ENCODE measurements around the gene SLC39A6.
"Not testable (repeated sequence)": the region's sequence is repeated elsewhere in the genome, so short reads cannot be mapped to it uniquely, and the experiment has no call there.

SLC39A6 gene

GRCh38 chr18:36072406-36072805, 56.7 kb downstream of the SLC39A6 start:
- not testable (repeated sequence) for H3K4me1 Mint-ChIP-seq (ENCODE audit: low read depth); H3K36me3 Mint-ChIP-seq (ENCODE audit: low read depth); H3K27ac Mint-ChIP-seq; H3K9me3 Mint-ChIP-seq; H3K4me3 Mint-ChIP-seq
- peaks cover 12% of the 10 kb centered on the region for H3K27me3 Mint-ChIP-seq

GRCh38 chr18:36067055-36067957, 61.8 kb downstream of the SLC39A6 start, which contains the start of gene RPRD1A:
Gene RPRD1A (minus strand): TSS chr18:36067559. CDS start chr18:36067404, 155 bp downstream.
- Mint-ChIP-seq H3K27me3 (peaks cover 4% of the 10 kb centered on the region), H3K4me3 (peak within 1 kb of the TSS; percentile 91), H3K4me1 (ENCODE audit: low read depth) (peaks cover 36% of the 10 kb centered on the region), H3K9me3 (no peaks in the 10 kb centered on the region), H3K27ac (peak within 1 kb of the TSS; percentile 86), H3K36me3 (ENCODE audit: low read depth) (peaks cover 11% of the 10 kb centered on the region)

- Mint-ChIP-seq H3K9me3 (no peaks in the 10 kb centered on the region), H3K36me3 (ENCODE audit: low read depth) (peaks cover 12% of the 10 kb centered on the region), H3K4me1 (ENCODE audit: low read depth) (peaks cover 38% of the 10 kb centered on the region), H3K4me3 (peak overlapping the region; percentile 91), H3K27ac (peak overlapping the region; percentile 86), H3K27me3 (peaks cover 4% of the 10 kb centered on the region)
These were observed 62.5 kb downstream of the SLC39A6 start for GRCh38 chr18:36066686-36067054.

GRCh38 chr18:36066001-36066400, 63.1 kb downstream of the SLC39A6 start:
- Mint-ChIP-seq H3K4me3 (peak overlapping the region; percentile 91), H3K9me3 (no peaks in the 10 kb centered on the region), H3K36me3 (ENCODE audit: low read depth) (peaks cover 14% of the 10 kb centered on the region), H3K27ac (no peak overlapping the region), H3K4me1 (ENCODE audit: low read depth) (peaks cover 45% of the 10 kb centered on the region), H3K27me3 (peaks cover 4% of the 10 kb centered on the region)

GRCh38 chr18:36064809-36065079, 64.4 kb downstream of the SLC39A6 start:
- H3K9me3 Mint-ChIP-seq, H3K27ac Mint-ChIP-seq, H3K27me3 Mint-ChIP-seq: not testable (repeated sequence)
- Mint-ChIP-seq H3K4me3 (peak overlapping the region; percentile 44), H3K36me3 (ENCODE audit: low read depth) (peaks cover 14% of the 10 kb centered on the region), H3K4me1 (ENCODE audit: low read depth) (peaks cover 54% of the 10 kb centered on the region)

- peaks cover 54% of the 10 kb centered on the region for H3K4me1 Mint-ChIP-seq (ENCODE audit: low read depth)
- H3K27ac Mint-ChIP-seq = no peak overlapping the region
- no peaks in the 10 kb centered on the region for H3K27me3 Mint-ChIP-seq
- H3K36me3 Mint-ChIP-seq (ENCODE audit: low read depth) = peaks cover 14% of the 10 kb centered on the region
- no peaks in the 10 kb centered on the region for H3K9me3 Mint-ChIP-seq
- peak overlapping the region; percentile 44 for H3K4me3 Mint-ChIP-seq
These were observed 64.9 kb downstream of the SLC39A6 start for GRCh38 chr18:36064027-36064808.

- peaks cover 43% of the 10 kb centered on the region for H3K4me1 Mint-ChIP-seq (ENCODE audit: low read depth)
- no peak overlapping the region for H3K4me3 Mint-ChIP-seq
- no peak overlapping the region for H3K27ac Mint-ChIP-seq
These were observed 70.5 kb downstream of the SLC39A6 start for GRCh38 chr18:36058674-36059073.

More at GRCh38 chr18:36058674-36059073, 70.5 kb downstream of the SLC39A6 start:
- H3K36me3 Mint-ChIP-seq (ENCODE audit: low read depth) = peaks cover 9% of the 10 kb centered on the region
- H3K27me3 Mint-ChIP-seq = no peaks in the 10 kb centered on the region
- peaks cover 1% of the 10 kb centered on the region for H3K9me3 Mint-ChIP-seq
